SJCRH30 (cell line): ENCODE data around the gene LIN28B. TPM values are rescaled to one million over a fixed set of nuclear protein-coding genes. Genes with fewer than 3 reads are reported as not detected.
"Not testable (repeated sequence)": the region's sequence is repeated elsewhere in the genome, so short reads cannot be mapped to it uniquely, and the experiment has no call there.

Experiments
- DNase-seq, 2 experiments: peaks; one replicate each; pipeline ENCODE4 v3.0.0-alpha.2; 2015 to 2020
- H3K27ac ChIP-seq: fragments of 250-450 bp; sonication (Bioruptor Pico); 2 replicates; pipeline ENCODE4 v1.5.1; 2020; ENCODE audit warnings: mild to moderate bottlenecking, moderate library complexity
- H3K27me3 ChIP-seq: fragments of 250-450 bp; sonication (Bioruptor Pico); 2 replicates; pipeline ENCODE4 v1.5.1; 2020; ENCODE audit warnings: mild to moderate bottlenecking, moderate library complexity
- H3K36me3 ChIP-seq: fragments of 250-450 bp; sonication (Bioruptor Pico); 2 replicates; pipeline ENCODE4 v1.5.1; 2020; ENCODE audit warnings: mild to moderate bottlenecking, moderate library complexity
- H3K4me1 ChIP-seq: fragments of 250-450 bp; sonication (Bioruptor Pico); 2 replicates; pipeline ENCODE4 v1.5.1; 2020; ENCODE audit warnings: mild to moderate bottlenecking, moderate library complexity
- H3K4me3 ChIP-seq: fragments of 250-450 bp; sonication (Bioruptor Pico); 2 replicates; pipeline ENCODE4 v1.5.1; 2020; ENCODE audit warnings: mild to moderate bottlenecking, moderate library complexity
- H3K9me3 ChIP-seq: fragments of 250-450 bp; sonication (Bioruptor Pico); replicated peaks from 2 replicates; pipeline ENCODE4 v1.5.1; 2020; ENCODE audit warnings: mild to moderate bottlenecking, moderate library complexity
- total RNA-seq: library from RNA; depleted of rRNA; stranded (reverse); fragments of >200 nt; shearing (Covaris generic); gene quantifications from 2 replicates; pipeline ENCODE4 v1.2.3, GENCODE V29; 2014

Gene LIN28B
- total RNA-seq, 1 experiment from 2014 or later: 22.4 TPM

- Histone ChIP-seq H3K9me3 (no peaks in the 10 kb centered on the region), H3K27ac (no peak overlapping the region), H3K36me3 (no peaks in the 10 kb centered on the region), H3K27me3 (no peaks in the 10 kb centered on the region), H3K4me1 (no peaks in the 10 kb centered on the region), H3K4me3 (no peak overlapping the region)
- DNase-seq: no peak
Measured at GRCh38 chr6:104951677-104952076, 5.2 kb upstream of the LIN28B start.

GRCh38 chr6:104952911-104953399 is 4.0 kb upstream of the LIN28B start:
- H3K36me3 ChIP-seq: no peaks in the 10 kb centered on the region
- DNase-seq: no peak
- H3K4me1 ChIP-seq: no peaks in the 10 kb centered on the region
- H3K9me3 ChIP-seq: no peaks in the 10 kb centered on the region
- no peak overlapping the region for H3K4me3 ChIP-seq
- H3K27me3 ChIP-seq: no peaks in the 10 kb centered on the region
- no peak overlapping the region for H3K27ac ChIP-seq

- H3K4me3 ChIP-seq, DNase-seq, H3K4me1 ChIP-seq, H3K27ac ChIP-seq, H3K27me3 ChIP-seq, H3K36me3 ChIP-seq, H3K9me3 ChIP-seq: not testable (repeated sequence)
Measured at GRCh38 chr6:104953400-104954189, 3.3 kb upstream of the LIN28B start.

DNA sequence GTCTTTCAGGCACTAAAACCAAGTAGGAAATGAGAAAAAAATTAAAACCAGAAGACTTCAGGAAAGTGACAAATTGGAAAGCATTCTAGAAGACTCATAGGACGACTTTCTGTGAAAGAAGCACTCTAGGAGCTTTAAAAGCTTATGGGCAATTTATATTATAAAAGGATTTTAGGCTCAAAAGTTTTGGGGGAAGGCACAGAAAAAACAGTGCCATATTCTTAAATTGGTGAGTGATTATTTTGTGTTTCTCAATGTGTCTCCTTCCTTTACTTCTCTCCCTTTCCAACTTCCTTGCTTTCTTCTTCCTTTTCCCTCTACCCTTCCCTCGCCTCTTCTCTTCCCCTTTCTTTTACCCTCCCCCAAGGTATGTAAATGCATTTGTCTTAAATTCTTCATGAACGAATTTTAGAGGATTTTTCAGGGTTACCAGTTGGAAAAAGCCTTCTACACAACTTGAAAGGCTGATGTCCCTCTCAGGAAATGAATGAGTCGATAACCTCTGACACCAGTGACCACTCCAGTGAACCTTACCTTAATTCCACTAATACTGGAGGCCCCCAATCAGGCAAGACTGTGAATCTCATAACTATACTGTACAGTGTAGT is 2.6 kb upstream of the LIN28B start:
- H3K4me3 ChIP-seq: no peak overlapping the region
- no peak for DNase-seq
- no peaks in the 10 kb centered on the region for H3K9me3 ChIP-seq
- H3K27me3 ChIP-seq: no peaks in the 10 kb centered on the region
- H3K4me1 ChIP-seq: no peaks in the 10 kb centered on the region
- H3K36me3 ChIP-seq: no peaks in the 10 kb centered on the region
- H3K27ac ChIP-seq: no peak overlapping the region

DNA sequence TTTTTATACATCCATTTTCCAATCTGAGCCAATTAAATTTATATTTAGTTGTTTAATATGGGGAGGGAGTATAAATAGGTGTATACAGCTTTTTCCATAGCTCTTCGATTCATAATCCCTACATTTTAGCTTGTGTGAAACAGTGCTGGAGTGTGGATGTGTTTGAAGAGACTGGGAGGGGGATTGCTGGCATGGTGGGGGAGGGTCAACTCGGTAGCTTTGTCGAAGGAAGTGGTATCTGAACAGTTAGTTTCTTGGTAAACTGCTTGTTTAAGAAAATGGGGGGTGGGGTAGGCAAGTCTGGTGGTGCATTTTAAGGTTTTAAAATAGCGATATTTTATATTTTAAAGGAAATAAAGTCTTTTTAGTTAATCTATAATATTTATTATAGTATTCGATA is 1.4 kb upstream of the LIN28B start:
- H3K36me3 ChIP-seq: no peaks in the 10 kb centered on the region

GRCh38 chr6:104955927-104956730 is 778 bp upstream of the LIN28B start:
- H3K4me3 ChIP-seq: peak overlapping the region; percentile 65
- DNase-seq: peak in 1 of 2 experiments; percentile 34
- H3K9me3 ChIP-seq: no peaks in the 10 kb centered on the region
- no peaks in the 10 kb centered on the region for H3K36me3 ChIP-seq
- H3K27me3 ChIP-seq: no peaks in the 10 kb centered on the region
- H3K27ac ChIP-seq: peak overlapping the region; percentile 89
- H3K4me1 ChIP-seq: no peaks in the 10 kb centered on the region

More for the DNA sequence above, 1.4 kb upstream of the LIN28B start:
- DNase-seq: no peak
- no peaks in the 10 kb centered on the region for H3K9me3 ChIP-seq
- H3K27ac ChIP-seq: no peak overlapping the region
- H3K4me3 ChIP-seq: peak overlapping the region; percentile 65; the same call in 1 of the 2 replicates
- no peaks in the 10 kb centered on the region for H3K27me3 ChIP-seq
- no peaks in the 10 kb centered on the region for H3K4me1 ChIP-seq

DNA sequence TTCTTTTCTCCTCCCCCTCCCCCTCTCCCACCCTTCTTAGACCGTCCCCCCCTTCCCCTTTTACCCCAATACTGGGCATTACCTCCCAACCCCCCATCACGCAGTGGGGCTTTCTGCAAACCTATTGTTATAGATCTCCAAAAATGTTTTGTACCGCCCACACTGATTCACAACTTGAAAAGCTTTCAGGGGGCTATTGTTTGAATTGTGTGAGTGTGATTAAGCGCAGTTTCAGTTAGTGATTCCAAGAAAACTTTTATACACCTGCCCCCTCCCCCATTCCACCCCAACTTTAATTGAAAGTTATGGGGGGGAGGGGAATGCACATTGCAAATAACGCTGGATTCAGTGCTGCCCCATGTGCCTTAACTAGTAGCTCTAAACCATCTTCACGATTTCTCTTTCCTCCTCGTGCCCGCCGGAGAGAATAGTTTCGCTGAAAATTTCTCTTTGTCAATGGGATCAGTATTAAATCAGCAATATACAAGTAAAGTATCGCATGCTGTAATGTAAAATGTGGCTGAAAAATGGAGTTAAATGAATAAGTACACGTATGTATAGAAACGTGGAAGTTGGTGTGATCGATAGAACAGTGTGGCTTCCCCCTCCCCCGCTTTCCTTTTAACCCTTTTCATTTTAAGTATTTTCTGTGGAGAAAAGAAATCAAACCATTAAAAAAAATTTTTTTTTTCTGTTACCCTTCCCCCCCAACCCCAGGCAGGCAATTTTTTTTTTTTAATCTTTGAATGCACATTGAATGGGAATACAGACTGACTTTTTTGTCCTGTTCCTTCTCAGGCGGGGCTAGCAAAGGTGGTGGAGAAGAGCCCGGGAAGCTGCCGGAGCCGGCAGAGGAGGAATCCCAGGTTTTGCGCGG is 632 bp downstream of the LIN28B start:
- Histone ChIP-seq H3K27me3 (no peaks in the 10 kb centered on the region), H3K9me3 (no peaks in the 10 kb centered on the region), H3K4me3 (peak overlapping the region; percentile 65), H3K27ac (peak overlapping the region; percentile 89), H3K36me3 (no peaks in the 10 kb centered on the region), H3K4me1 (no peaks in the 10 kb centered on the region)
- peak; percentile 38 to 54 for DNase-seq

- H3K9me3 ChIP-seq: no peaks in the 10 kb centered on the region
- no peaks in the 10 kb centered on the region for H3K27me3 ChIP-seq
- DNase-seq: peak in 1 of 2 experiments; percentile 37
- H3K4me3 ChIP-seq: peak overlapping the region; percentile 65
- no peaks in the 10 kb centered on the region for H3K4me1 ChIP-seq
- peak overlapping the region; percentile 89 for H3K27ac ChIP-seq
- no peaks in the 10 kb centered on the region for H3K36me3 ChIP-seq
Measured at GRCh38 chr6:104958178-104959025, 1.5 kb downstream of the LIN28B start.

DNA sequence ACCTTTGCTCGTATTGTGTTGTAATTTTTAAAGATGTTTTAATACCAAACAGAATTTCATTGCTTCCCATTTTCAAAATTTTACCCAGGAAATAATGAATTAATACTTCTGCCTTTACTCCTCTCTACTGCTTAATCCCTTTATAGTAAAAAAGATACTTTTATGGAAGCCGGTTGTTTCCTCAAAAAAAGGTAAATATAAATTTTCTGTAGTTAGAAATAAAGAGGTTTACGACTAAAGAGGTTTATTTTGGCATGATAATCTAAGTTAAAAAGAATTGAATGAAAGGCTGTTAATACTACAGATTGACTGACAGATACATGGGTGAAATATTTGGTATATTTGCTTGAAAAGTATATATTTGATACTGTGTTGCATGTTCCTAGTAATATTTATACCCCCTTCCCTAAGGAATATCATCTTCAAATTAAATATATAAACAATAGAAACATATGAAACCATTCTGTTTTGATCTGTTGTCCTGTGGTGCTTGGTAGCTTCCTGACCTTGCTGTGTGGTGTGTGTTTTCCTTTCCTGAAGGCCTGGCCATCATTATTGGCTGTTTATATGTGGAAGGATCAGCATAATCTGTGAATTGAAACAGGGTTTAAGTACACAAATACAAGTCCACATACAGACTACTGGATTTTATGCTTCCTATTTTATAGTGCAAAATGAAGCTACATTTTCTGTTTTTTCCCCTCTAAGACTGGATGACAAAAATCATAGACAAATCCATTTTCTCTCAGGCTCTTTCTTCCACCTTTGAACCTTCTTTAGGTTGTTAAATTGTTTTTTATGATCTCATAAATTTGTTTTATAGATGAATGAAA is 2.3 kb downstream of the LIN28B start:
- no peaks in the 10 kb centered on the region; the same call in 1 of the 2 replicates for H3K36me3 ChIP-seq
- H3K4me1 ChIP-seq: no peaks in the 10 kb centered on the region
- H3K27ac ChIP-seq: peak overlapping the region; percentile 89; the same call in 1 of the 2 replicates
- H3K9me3 ChIP-seq: no peaks in the 10 kb centered on the region
- H3K4me3 ChIP-seq: peak overlapping the region; percentile 65
- DNase-seq: no peak
- no peaks in the 10 kb centered on the region for H3K27me3 ChIP-seq

DNA sequence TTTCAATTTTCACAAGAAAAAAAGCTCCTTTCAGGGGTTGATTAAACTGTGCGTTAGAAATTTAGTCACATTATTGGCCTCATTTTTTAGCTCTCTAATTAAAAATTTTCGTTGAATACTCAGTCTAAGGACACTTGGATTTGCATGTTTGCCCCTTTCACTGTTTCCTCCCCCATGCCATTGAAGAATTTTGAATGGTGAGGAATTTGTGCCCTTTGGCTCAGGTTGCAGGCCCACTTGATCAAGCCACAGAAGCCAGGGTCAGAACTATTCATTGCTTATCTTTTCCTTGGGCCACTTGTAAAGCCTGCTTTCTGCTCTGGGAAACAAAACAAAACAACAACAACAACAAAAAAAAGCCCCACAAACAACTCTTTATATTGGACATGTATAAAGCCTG is 12.2 kb downstream of the LIN28B start:
- H3K27me3 ChIP-seq: no peaks in the 10 kb centered on the region
- DNase-seq: peak in 1 of 2 experiments; percentile 19

DNA sequence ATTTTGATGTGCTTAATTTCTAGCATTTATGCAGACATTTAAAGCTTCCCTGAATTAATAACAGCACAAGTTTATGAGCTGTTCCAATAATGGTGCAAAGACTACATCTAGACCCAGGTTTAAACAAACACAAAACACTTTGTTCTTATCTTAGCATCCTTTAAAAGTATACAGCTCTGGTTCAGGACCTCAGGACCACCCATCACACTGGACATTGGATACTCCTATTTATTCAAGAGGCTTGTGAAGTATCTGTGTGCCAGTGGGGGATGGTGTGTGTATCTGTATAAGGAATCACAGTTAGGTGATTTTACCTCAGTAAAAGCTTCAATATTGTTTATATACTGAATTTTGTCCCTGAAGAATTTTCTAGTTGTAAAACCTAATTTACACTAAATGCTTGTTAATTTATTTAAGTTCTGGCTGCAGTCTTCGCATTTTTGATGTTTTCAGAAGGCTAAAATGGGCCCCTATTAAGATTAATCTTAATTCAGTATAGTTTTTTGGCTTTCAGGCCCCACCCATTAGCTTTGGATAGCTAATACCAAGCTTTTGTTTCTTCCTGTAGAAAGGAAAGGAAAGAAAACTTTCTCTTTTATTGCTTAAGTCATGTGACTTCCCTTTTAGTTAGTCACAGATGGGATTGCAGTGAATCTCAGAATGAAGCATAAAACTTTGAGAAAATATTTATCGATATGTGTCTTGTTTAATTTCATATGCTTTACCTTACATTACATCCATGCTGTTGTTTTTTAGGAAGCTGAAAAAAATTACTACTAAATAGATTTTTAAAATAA is 13.1 kb downstream of the LIN28B start:
- no peaks in the 10 kb centered on the region for H3K9me3 ChIP-seq
- no peaks in the 10 kb centered on the region for H3K27me3 ChIP-seq
- H3K27ac ChIP-seq: peak overlapping the region; percentile 38; the same call in 1 of the 2 replicates
- peak; percentile 35 to 61 for DNase-seq
- H3K4me1 ChIP-seq: peaks cover 19% of the 10 kb centered on the region
- H3K36me3 ChIP-seq: no peaks in the 10 kb centered on the region
- H3K4me3 ChIP-seq: peak overlapping the region; percentile 20

More for the DNA sequence above, 12.2 kb downstream of the LIN28B start:
- H3K4me1 ChIP-seq: peaks cover 19% of the 10 kb centered on the region
- no peaks in the 10 kb centered on the region for H3K9me3 ChIP-seq
- no peak overlapping the region for H3K27ac ChIP-seq
- no peaks in the 10 kb centered on the region for H3K36me3 ChIP-seq
- H3K4me3 ChIP-seq: no peak overlapping the region

GRCh38 chr6:104973404-104973803 is 16.5 kb downstream of the LIN28B start:
- H3K4me1 ChIP-seq: peaks cover 17% of the 10 kb centered on the region
- H3K36me3 ChIP-seq: no peaks in the 10 kb centered on the region
- H3K27ac ChIP-seq: no peak overlapping the region
- H3K27me3 ChIP-seq: no peaks in the 10 kb centered on the region
- H3K9me3 ChIP-seq: no peaks in the 10 kb centered on the region
- no peak for DNase-seq
- no peak overlapping the region for H3K4me3 ChIP-seq
